ENCODE measurements around the gene ZMYND10. TPM values are rescaled to one million over a fixed set of nuclear protein-coding genes. Genes with fewer than 3 reads are reported as not detected.

ZMYND10 gene
- total RNA-seq, 1 donor from 2014 or later: 0.86 TPM

DNA sequence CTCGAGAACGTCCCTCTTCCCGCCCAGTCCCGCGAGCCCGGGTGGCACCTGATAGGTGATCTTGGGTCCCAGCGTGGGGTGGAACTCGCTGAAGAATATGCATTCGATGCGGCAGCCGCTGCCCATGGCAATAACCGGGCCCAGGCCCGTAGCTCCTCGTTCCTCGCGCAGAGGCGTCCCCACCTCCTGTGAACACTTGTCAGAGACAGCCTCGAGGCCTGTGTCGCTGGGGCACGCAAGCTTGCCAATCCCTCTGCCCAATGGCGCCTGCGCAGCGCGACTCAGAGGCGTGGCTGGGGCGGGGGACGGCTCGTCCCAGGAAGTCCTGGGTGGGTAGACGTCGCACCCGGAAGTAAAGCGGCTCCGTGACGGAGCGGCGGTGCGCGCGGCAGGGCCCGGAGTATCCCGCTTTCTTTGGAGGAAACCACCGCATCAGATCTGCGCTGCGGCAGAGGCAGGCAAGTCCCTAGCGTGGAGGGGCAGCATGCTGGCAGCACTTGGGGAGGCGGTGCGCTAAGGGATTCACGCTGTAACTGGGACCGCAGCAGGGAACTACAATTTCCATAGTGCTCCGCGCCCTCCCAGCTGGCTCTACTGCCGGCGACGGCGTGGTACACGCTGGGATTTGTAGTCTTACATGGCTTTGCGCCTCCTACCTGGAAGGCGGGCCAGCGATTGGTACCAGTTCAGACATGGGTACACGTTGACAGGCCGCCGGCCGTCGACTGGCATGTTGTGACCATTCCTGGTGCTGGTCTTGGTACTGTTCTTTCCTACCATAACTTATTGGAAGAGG is 5.2 kb upstream of the ZMYND10 start, which contains the start of the genes CYB561D2 and NPRL2:
CYB561D2 (plus strand) TSS at position 336 of the 796 bp plus-strand sequence. CDS start 572 bp downstream, outside the sequence.
NPRL2 (minus strand) TSS at position 249 of the 796 bp plus-strand sequence; CDS start at position 126, 123 bp downstream.
- peaks cover 5% of the 10 kb centered on the region for H3K36me3 Mint-ChIP-seq (ENCODE audit: insufficient read depth)

DNA sequence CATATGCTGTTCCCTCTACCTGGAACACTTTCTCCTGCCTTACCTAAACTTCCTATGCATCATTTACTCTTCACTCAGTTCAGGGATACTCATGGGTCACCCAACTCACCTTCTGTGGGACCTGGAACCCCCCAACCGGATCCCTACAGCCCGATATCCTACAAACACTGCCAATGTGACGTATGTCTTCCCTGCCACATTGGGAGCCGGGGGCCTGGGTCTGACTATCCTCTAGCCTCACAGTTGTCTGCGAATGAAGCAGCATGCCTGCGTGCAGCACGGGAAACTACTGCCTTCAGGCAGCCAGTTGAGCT is 4.6 kb upstream of the ZMYND10 start:
- Mint-ChIP-seq H3K27ac (peak overlapping the region; percentile 96), H3K27me3 (peaks cover 7% of the 10 kb centered on the region), H3K9me3 (ENCODE audit: low read depth) (no peaks in the 10 kb centered on the region), H3K4me1 (ENCODE audit: low read depth) (peaks cover 21% of the 10 kb centered on the region), H3K4me3 (ENCODE audit: low read depth) (peak overlapping the region; percentile 96), H3K36me3 (ENCODE audit: insufficient read depth) (peaks cover 5% of the 10 kb centered on the region)
- TF ChIP-seq, protein P1, sequence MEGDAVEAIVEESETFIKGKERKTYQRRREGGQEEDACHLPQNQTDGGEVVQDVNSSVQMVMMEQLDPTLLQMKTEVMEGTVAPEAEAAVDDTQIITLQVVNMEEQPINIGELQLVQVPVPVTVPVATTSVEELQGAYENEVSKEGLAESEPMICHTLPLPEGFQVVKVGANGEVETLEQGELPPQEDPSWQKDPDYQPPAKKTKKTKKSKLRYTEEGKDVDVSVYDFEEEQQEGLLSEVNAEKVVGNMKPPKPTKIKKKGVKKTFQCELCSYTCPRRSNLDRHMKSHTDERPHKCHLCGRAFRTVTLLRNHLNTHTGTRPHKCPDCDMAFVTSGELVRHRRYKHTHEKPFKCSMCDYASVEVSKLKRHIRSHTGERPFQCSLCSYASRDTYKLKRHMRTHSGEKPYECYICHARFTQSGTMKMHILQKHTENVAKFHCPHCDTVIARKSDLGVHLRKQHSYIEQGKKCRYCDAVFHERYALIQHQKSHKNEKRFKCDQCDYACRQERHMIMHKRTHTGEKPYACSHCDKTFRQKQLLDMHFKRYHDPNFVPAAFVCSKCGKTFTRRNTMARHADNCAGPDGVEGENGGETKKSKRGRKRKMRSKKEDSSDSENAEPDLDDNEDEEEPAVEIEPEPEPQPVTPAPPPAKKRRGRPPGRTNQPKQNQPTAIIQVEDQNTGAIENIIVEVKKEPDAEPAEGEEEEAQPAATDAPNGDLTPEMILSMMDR (IDR thresholded peaks at IDR 0.05; ENCODE audit: unreplicated experiment): no peak
- no peak for DNase-seq (ENCODE audit: low spot score, unreplicated experiment)

More for the DNA sequence above, 5.2 kb upstream of the ZMYND10 start, which contains the start of the genes CYB561D2 and NPRL2:
- TF ChIP-seq, protein P1 (IDR thresholded peaks at IDR 0.05; ENCODE audit: unreplicated experiment): no peak
- peaks cover 21% of the 10 kb centered on the region for H3K4me1 Mint-ChIP-seq (ENCODE audit: low read depth)
- no peaks in the 10 kb centered on the region for H3K9me3 Mint-ChIP-seq (ENCODE audit: low read depth)
- peak; percentile 88 for DNase-seq (ENCODE audit: low spot score, unreplicated experiment)
- H3K27ac Mint-ChIP-seq: peak within 1 kb of the TSS; percentile 96
- H3K4me3 Mint-ChIP-seq (ENCODE audit: low read depth): peak within 1 kb of the TSS; percentile 96
- peaks cover 7% of the 10 kb centered on the region for H3K27me3 Mint-ChIP-seq

DNA sequence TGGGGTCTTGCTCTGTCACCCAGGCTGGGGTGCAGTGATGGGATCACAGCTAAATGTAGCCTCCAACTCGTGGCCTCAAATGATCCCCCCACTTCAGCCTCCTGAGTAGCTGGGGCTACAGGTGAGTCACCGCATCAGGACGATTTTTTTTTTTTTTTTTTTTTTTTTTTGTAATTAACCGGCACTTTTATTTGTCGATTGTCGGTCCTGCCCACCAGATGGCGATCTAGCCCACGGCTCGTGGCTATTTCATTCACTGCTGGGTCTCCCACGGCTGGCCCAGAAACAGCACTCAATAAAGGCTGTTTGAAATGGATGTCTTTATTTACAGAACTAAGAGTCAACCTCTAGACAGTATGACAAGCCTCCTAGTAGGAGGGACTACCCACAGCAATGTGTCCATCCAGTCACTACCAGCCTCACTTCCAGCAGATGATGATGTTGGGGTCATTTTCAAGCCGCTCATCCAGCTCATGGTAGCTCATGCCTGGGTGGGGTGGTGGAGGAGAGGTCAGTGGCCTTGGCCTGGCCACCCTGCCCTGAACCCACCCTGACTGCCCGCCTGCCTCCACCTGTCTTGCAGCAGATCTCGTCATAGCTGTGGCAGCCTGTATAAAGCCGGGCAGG is 1.8 kb upstream of the ZMYND10 start:
- Mint-ChIP-seq H3K27ac (no peak overlapping the region), H3K36me3 (ENCODE audit: insufficient read depth) (peaks cover 3% of the 10 kb centered on the region), H3K4me3 (ENCODE audit: low read depth) (no peak overlapping the region), H3K9me3 (ENCODE audit: low read depth) (no peaks in the 10 kb centered on the region), H3K4me1 (ENCODE audit: low read depth) (peaks cover 21% of the 10 kb centered on the region), H3K27me3 (peaks cover 33% of the 10 kb centered on the region)
- TF ChIP-seq, protein P1 (IDR thresholded peaks at IDR 0.05; ENCODE audit: unreplicated experiment): peak; percentile 72
- DNase-seq (ENCODE audit: low spot score, unreplicated experiment): peak; percentile 46

DNA sequence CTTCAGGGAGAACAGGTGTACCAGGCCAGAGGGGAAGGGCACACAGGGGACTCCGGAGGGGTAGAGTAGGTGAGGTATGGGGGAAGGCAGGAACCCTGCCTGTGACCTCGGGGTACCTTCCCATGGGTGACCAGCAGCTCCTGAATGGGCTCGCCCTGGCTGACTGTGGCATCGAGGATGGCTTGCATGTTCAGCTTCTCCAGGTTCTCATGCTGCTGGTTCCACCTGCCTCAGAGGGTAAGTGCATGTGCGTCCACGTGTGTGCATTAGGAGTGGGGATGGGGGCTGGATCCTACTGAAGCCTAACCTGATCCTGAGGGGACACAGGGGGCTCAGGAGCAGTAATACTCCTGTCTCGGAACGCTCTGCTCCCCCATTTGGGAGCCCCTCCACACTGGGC is 524 bp downstream of the ZMYND10 start:
- H3K27ac Mint-ChIP-seq: no peak overlapping the region
- DNase-seq (ENCODE audit: low spot score, unreplicated experiment): no peak
- no peaks in the 10 kb centered on the region for H3K9me3 Mint-ChIP-seq (ENCODE audit: low read depth)
- peaks cover 51% of the 10 kb centered on the region for H3K27me3 Mint-ChIP-seq
- no peak overlapping the region for H3K4me3 Mint-ChIP-seq (ENCODE audit: low read depth)
- H3K36me3 Mint-ChIP-seq (ENCODE audit: insufficient read depth): peaks cover 3% of the 10 kb centered on the region
- H3K4me1 Mint-ChIP-seq (ENCODE audit: low read depth): peaks cover 8% of the 10 kb centered on the region
- TF ChIP-seq, protein P1 (IDR thresholded peaks at IDR 0.05; ENCODE audit: unreplicated experiment): no peak

DNA sequence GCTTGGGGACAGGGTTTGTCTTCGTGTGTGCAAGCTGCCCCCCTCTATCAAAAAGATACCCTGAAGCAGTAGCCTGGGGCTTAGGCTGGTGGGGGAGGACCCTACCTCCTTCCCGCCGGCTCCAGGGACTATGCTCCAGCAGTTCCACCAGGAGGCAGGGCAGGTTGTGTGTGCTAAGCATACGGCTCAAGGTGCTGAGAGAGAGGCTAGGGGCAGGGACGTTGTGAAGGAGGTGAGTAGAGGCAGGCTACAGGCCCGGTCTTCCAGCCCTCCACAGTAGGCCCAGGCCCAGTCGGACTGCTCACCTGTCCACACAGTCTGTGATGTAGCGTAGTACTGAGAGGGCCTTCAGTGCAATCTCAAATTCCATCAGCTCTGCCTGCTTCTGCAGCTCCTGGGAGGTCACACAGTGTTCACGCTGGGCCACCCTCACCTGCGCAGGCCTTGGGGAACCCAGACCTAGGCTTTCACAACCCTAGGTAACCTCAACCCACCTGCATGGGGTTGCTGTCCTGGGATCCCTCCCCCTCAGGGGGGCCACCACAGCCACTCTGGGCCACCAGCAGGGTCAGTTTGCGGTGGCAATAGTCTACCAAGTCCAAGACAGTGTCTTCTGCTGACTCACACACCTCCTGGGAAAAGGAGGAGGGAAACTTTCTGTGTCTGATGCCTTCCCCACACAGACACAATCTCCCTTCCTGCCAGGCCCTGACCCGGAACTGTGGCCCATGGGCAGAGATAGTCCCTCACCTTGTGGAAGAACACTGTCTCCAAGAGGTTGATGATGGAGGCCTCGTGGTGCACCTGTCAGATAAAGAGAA is 2.5 kb downstream of the ZMYND10 start:
- Mint-ChIP-seq H3K4me1 (ENCODE audit: low read depth) (peaks cover 10% of the 10 kb centered on the region), H3K27me3 (peaks cover 66% of the 10 kb centered on the region), H3K4me3 (ENCODE audit: low read depth) (no peak overlapping the region), H3K36me3 (ENCODE audit: insufficient read depth) (no peaks in the 10 kb centered on the region), H3K9me3 (ENCODE audit: low read depth) (no peaks in the 10 kb centered on the region), H3K27ac (no peak overlapping the region)
- DNase-seq (ENCODE audit: low spot score, unreplicated experiment): no peak
- TF ChIP-seq, protein P1 (IDR thresholded peaks at IDR 0.05; ENCODE audit: unreplicated experiment): peak; percentile 16
